Hematopoietic multipotent progenitor cell treated with erythropoietin and hydrocortisone succinate and interleukin-3 and kit ligand, for 6 days (in vitro differentiated cells): ENCODE measurements around the gene CLN5.

Experiments
- DNase-seq: peaks from one replicate; pipeline ENCODE4 v3.0.0-alpha.2; 2015

Gene CLN5

DNA sequence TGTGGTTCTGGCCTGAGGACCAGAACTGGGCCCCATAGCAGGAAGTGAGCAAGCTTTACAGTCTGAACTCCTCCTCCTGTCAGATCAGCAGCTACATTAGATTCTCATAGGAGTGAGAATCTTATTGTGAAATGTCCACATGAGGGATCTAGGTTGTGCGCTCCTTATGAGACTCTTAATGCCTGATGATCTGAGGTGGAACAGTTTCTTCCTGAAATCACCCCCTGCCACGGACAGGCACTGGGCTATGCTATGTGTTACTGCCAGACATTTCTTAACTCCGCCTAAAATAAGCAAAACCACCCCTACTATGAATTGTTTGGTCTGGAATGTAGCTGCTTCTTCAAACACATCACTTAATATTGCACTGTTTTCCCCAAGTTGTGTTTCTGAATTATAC, 30.5 kb downstream of the CLN5 start:
- DNase-seq, result no peak

DNA sequence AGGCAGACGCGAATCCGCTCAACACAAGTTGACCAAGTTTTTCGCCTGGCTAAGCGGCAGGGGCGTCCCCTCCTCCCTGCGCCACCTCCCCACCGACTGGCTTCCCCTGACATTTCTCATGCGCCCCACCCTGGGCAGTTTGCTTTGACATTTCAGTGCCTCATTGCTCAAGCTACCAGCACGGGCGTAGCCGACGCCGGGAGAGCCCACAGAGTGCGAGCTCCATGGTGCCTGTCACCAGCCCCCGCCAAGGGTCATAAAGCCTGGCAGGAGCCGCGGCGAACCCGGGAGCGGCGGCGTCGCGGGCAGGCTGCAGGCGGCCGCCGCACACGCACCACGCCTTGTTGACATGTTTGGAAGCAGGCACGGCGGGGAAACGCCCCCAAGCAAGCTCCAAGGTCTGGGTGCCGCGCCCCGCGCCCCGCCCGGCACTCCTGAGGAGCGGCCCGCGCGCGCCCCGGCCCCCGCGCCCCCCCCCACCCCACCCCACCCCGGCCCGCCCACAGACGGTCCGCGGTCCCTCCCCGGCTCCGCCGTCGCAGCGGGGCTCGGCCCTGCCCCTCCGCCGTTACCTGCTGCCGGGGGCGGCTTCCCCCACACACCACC, 34.5 kb downstream of the CLN5 start:
- DNase-seq, result peak; percentile 92

DNA sequence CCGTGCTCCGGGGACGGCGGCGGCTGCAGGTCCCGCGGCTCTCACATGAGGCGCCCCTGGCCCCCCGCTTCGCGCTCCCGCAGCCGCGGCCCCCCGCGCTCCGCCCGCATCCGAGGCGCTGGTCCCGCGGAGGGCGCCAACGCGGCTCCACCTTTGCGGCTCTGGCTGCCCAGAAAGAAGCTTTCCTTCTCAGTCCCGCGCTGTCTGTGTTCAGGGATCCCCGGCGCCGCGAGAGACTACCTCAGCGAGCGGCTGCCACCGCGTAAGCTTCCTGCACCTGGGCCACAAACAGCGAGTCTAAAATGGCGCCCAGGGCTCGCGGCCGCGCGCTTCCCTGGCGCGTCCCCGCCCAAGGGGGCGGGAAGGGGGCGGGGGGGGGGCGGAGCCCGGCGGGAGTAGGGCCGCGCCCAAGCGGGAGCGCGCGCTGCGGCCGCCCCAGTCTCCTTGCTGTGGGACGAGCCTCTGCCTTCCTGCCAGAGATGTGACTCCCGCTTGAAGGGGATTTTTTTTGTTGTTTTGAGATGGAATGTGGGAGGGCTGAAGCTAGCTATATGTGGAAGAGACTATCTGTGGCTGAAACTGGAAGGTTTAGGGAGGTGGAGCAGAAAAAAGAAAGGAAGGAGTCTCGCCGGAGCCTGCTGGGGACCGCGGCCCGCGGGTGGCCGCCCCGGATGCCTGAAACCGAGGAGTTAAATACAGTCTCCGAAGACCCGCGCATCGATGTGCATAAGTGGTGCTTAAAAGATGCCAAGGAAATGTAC, 35.2 kb downstream of the CLN5 start, which contains the start of gene FBXL3:
FBXL3 (minus strand) TSS at position 299 of the 761 bp plus-strand sequence. CDS start 5,299 bp downstream, outside the sequence.
- peak; percentile 88 for DNase-seq

DNA sequence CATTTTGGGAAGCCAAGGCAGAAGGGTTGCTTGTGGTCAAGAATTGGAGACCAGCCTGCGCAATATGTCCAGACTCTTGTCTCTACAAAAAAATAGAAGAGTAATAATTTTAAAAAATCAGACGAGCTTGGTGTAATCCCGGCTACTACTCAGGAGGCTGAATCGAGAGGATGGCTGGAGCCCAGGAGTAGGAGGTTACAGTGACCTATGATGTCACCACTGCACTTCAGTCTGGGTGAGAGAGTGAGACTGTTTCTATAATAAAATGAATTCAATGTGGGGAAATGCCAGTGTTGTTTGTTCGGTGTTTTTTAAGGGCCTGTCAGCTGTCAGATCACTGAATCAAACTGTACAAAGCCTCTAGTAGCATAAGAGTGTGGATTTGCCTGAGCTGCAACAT, 36.3 kb downstream of the CLN5 start:
- DNase-seq, result no peak

DNA sequence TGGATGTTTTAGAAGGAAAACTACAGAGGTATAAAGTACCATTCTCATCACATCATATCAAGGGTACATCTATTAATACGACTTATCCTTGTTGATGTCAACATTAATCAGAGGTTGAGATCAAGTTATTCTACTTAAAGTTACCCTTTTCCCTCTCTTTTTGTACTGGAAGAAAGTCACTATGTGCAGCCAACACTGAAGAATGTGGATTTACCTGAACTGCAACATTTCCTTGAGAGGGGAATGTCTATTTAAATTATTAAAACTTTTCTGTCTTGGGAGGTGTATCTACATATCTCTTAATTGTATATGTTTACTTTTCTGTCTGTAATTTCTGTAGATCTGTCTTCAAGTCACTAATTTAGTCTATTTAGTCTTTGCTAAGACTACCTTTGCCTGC, 37.6 kb downstream of the CLN5 start:
- DNase-seq, result no peak

DNA sequence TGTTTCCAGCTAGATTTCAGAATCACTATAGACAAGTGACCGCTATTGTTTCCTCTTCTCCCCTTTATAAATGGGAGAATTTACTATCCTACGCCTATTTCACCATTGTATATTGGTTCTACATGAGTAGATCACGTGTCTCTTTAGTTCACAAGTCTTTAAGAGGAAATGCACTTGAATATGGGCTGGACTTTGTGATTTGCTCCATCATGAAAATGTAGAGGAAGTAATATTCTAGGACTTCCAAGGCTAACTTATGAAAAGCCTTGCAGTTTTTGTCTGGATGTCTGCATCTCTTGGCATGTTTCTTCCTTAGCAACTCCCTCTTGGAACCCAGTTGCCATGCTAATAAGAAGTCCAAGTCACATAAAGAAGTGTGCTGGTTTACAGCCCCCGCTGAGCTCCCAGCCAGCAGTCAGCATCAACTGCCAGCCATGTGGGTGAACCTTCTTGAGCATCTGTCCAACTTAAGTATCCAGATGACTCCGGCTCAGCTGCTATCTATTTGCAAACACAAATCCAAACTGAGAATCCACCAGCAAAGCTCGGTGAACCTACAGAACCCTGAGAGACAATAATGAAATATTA, 39.9 kb downstream of the CLN5 start:
- DNase-seq, result no peak

DNA sequence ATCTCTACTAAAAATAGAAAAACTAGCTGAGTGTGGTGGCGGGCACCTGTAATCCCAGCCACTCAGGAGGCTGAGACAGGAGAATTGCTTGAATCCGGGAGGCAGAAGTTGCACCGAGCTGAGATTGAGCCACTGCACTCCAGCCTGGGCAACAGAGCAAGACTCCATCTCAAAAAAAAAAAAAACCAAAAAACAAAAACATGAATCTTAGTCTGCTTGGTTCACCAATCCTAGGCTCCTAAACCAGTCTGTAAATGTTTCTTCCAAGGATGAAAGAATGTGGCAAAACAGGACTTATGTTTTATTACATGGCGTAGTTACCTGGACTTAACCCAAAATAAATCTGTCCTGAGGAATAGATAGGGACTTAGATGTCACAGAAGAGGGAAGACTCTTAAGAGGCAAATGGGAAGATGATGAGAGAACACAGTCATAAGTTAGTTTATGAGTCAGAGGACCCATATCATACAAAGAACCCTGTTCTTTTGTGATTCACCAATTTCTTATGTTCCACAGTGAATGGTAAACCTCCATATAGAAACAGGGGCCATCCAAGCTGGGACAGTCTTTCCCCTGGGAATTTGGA, 41.9 kb downstream of the CLN5 start:
- no peak for DNase-seq

DNA sequence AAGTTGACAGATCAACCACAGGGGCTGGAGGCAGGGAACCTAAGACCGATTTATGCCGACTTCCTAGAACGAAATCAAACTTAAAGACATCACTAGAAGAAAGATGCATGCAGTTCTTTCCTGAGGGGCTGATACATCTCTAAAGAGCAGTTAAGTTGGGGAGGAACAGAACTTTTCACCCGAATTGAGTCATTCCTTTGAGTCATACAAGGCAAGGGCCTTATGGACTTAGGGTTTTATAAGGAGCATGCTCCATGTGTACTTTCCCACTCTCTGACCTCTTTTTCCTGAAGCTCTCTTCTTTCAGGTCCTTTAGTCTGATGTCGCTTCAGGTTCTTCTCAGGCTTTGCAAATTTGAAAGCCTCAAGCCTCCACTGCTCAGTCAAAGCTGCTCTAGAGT, 43.0 kb downstream of the CLN5 start:
- no peak for DNase-seq

DNA sequence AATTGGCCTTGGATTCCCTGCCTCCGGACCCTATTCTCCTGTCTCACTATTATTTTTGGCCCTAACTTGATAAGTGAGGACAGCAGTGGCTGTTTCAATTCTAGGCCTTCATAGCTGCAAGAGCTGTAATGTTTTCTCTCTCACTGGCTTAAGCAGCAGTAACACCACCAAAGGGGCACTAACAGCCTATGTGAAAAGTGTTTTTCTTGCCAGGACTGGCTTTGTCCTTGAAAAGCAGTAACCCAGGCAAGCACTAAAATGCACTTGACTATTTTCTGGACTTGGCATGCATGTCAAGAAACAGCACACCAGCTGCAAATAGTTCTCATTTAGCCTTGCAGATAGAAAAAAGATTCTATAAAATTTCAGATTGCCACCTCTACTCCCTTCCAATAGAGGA, 44.4 kb downstream of the CLN5 start:
- no peak for DNase-seq

DNA sequence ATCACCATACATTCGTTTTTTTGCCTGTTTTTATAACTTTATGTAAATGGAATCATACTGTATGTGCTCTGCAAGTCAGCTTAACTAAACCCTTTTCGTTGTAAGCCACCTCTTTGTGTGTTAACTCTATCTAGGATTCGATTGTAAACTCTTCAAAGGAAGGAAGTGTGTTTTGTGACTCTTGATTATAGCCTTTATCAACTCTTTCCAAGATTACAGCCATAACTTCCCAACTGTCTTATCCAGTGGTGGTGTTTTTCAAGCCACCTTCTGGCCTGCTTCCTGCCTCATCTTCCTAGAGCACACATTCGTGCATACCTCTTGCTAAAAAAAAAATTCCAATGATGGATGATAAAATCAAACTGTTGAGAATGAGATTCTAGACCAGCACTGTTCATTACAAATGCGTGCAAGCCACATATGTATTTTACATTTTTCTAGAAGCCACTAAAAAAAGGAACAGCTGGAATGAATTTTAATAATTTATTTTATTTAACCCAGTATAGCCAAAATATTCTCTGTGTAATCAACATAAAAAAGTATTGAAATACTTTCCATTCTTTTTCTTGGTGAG, 47.1 kb downstream of the CLN5 start:
- DNase-seq, result no peak

DNA sequence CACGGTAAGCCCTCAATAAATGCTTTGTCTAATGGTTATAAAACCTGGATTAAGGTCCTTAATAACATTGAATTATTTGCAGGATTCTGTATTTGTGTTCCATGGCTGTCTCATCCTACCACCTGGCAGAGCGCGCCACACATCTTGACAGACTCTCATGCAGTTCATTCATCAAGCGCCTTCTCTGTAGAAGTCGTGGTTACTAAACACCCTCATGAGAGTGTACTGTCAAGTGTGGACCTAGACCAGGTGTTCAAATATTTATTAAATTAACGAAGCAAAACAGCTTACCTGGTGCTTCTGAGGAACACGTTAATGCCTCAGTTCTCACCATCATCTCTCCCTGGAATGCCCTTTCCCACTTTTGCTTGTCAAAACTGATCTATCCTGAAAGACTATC, 48.2 kb downstream of the CLN5 start:
- DNase-seq, result no peak

DNA sequence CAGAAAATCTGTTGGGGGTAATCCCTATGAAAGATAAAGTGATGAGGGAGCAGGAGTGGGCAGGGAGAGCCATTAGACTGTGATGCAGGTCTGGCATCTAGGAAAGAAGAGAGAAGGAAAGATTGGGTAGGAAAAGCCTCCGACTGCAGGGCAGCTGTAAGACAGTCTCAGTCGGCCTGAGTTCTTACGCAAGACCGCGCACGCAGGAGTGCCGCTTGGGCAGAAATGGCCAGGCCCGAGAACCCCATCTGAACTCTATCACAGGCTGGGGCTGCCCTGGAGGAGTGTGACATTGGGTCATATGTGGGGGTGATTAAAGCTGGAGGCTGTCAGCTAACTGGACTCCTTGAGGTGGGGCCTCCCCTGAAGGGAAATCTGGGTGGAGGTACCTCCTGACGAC, 49.0 kb downstream of the CLN5 start:
- no peak for DNase-seq

DNA sequence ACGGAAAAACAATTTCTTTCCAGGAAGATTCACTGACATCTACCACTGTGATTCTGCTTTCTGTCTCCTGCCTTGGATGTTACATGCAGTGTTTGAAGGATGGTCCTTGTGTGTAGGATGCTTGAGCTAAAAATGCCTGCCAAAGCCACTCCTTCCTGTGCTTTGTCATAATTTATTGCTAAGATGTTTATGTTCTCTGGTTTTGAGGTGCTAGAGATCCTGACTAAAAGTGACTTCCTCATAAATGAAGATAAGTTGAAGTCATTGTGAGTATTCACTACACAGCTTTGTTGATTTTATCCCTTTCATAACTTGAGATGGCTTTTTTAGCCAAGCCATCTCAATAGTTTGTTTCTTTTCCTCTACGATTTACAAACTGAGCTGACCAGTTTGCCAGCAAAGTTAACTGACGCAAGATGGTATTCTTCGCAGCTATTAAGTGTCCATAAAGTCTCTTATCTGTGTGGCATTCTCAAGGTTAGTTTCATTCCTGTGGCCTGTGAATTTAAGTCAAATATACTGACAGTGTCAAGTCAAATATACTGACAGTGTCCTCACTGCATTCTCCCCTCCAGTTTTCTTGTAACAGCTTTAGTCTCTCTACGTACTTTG, 50.8 kb downstream of the CLN5 start:
- no peak for DNase-seq

DNA sequence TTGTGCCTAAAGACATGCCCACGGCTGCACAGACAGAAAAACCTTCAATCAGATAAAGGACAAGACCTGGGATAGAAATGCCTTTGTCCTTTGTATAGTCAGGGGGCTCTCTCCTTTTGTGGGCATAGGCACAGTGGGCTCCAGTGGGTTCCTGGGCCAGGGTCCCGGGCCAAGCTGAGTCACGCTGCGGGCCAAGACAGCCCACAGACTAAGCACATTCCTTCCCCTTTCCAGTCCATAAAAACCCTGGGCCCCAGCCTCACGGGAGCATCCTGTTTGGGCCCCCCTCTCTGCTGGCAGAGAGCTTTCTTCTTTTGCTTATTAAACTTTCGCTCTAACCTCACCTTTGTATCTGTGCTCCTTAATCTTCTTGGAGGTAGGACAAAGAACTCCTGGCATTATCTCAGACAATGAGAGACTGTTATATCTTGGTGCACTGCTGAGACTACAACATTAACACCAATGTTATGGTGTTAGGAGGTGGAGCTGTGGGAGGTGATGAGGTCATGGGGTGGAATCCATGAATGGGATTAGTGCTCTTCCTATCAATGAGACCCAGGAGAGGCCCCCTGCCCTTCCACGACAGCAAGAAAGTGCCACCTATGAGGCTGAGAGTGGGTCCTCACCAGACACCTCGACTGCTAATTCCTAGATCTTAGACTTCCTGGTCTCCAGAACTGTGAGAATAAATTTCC, 55.9 kb downstream of the CLN5 start:
- DNase-seq, result no peak

DNA sequence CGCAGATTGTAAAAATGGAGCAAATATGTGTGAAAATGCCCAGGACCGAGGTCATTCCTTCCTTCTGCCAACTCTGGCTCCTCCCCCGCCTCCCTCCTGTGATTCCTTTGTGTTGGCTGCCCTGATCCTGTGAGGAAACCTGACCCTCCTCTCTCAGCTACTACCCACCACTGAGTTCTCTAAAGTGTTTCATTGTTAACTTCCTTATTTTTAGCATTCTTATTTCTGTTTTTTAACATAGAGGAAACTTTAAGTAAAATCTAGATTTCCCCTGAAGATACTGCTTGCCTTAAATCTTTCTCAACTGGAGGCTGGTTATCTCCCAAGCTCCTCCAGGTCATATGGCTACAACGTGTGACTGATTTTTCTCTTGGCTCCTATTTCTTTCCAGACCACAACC, 56.8 kb downstream of the CLN5 start:
- peak; percentile 29 for DNase-seq

DNA sequence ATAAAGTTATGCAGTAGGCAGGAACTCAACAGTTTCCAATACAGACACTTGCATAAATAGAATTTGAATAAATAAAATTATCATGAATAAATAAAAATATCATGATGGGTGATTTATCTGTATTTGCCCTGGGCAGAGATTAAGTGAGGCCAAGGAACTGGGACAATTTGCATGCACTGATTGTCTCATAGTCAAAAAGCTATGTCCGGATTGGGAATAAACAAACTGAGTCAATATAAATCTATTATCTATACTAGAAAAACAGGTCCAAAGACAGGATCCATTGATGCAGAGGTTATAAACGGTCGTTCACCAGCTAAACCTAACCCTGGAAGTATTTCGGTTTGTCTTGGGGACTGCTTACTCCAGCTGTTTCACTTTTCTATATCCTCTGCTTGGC, 61.3 kb downstream of the CLN5 start:
- DNase-seq, result no peak
